Activated B cell treated with CpG ODN at 0.5 μM for 24 hours (primary cell): Measurements from ENCODE around the gene SORL1. TPM values are rescaled to one million over a fixed set of nuclear protein-coding genes. Genes with fewer than 3 reads are reported as not detected.
A peak's percentile ranks its signal among the peaks of the same experiment; 100 is the strongest.

ENCODE experiments used
- ATAC-seq: fragments of 200-7000 bp; cut with Tn5 transposase; one replicate; pipeline ENCODE4 v1.10.0; 2021; ENCODE audit warnings: low read depth, mild to moderate bottlenecking, moderate library complexity
- CTCF ChIA-PET: fragments of 350-600 bp; sonication (Branson Sonifier 250); formaldehyde crosslinking; loops from one replicate; lab custom pipeline; 2021; ENCODE audit warnings: antibody characterized with exemption; lab: Charles Lee
- POLR2A ChIA-PET: fragments of 350-600 bp; sonication (Branson Sonifier 250); formaldehyde crosslinking; loops from one replicate; lab custom pipeline; 2021; ENCODE audit warnings: antibody characterized with exemption; lab: Charles Lee
- DNase-seq: peaks from one replicate; pipeline ENCODE4 v3.0.0; 2022
- H3K27ac Mint-ChIP-seq: one replicate; pipeline ENCODE4 v1.8.0; 2020; ENCODE audit warnings: mixed read lengths
- H3K27me3 Mint-ChIP-seq: one replicate; pipeline ENCODE4 v1.8.0; 2021; ENCODE audit warnings: mixed read lengths
- H3K36me3 Mint-ChIP-seq: one replicate; pipeline ENCODE4 v1.8.0; 2021; ENCODE audit warnings: low read depth, mixed read lengths
- H3K4me1 Mint-ChIP-seq: one replicate; pipeline ENCODE4 v1.8.0; 2021; ENCODE audit warnings: mixed read lengths
- H3K4me3 Mint-ChIP-seq: one replicate; pipeline ENCODE4 v1.8.0; 2020; ENCODE audit warnings: mild to moderate bottlenecking, mixed read lengths
- H3K9me3 Mint-ChIP-seq: one replicate; pipeline ENCODE4 v1.8.0; 2020; ENCODE audit warnings: mixed read lengths
- CTCF ChIP-seq: fragments of 200-600 bp; IDR thresholded peaks from one replicate; pipeline ENCODE4 v1.8.0; 2022; ENCODE audit warnings: antibody characterized with exemption, mild to moderate bottlenecking
- intact Hi-C: fragments of 100-400 bp; cut with micrococcal nuclease; formaldehyde crosslinking; loops from one replicate; pipeline ENCODE4 v1.15.1; 2024
- total RNA-seq: library from RNA; stranded (reverse); gene quantifications from 2 replicates; pipeline ENCODE4 v1.2.3, GENCODE V29; 2022

The SORL1 gene
- total RNA-seq, 1 donor from 2014 or later = 180 TPM

GRCh38 chr11:121427400-121427744 is 24.7 kb upstream of the SORL1 start:
- intact Hi-C loops = loop anchor here (1.0 to 10.0 kb wide), 3 partner anchors 39 to 109 kb away; no protein-coding TSS in a partner anchor
- ATAC-seq = no peak
- Mint-ChIP-seq H3K27ac (no peak overlapping the region), H3K27me3 (peaks cover 2% of the 10 kb centered on the region), H3K4me3 (no peak overlapping the region), H3K36me3 (no peaks in the 10 kb centered on the region), H3K9me3 (peaks cover 3% of the 10 kb centered on the region), H3K4me1 (peaks cover 88% of the 10 kb centered on the region)
- no peak for DNase-seq
- ChIA-PET CTCF (interaction anchor here (0.6 to 1.8 kb wide), 11 partner anchors 16 to 164 kb away, joined by 3 to 8 read pairs (median 3); partner anchors contain the start of genes SORL1 and SORL1-AS1), POLR2A (interaction anchor here (0.6 to 7.1 kb wide), 12 partner anchors 10 to 164 kb away, joined by 3 to 192 read pairs (median 4); partner anchors contain the start of genes SORL1 and SORL1-AS1)
- no peak for TF ChIP-seq CTCF

GRCh38 chr11:121429556-121429955 is 22.6 kb upstream of the SORL1 start:
- Mint-ChIP-seq H3K36me3 (no peaks in the 10 kb centered on the region), H3K9me3 (peaks cover 3% of the 10 kb centered on the region), H3K27ac (peak overlapping the region; percentile 91), H3K4me1 (peaks cover 71% of the 10 kb centered on the region), H3K27me3 (peaks cover 2% of the 10 kb centered on the region), H3K4me3 (peak overlapping the region; percentile 44)
- ATAC-seq (no peak), DNase-seq (no peak)
- intact Hi-C loops = loop anchor here (10.0 kb wide), 1 partner anchor 55 kb away; no protein-coding TSS in a partner anchor
- no peak for TF ChIP-seq CTCF
- ChIA-PET POLR2A (interaction anchor here (0.6 to 7.1 kb wide), 15 partner anchors 11 to 161 kb away, joined by 3 to 192 read pairs (median 6); partner anchors contain the start of genes SC5D, SORL1 and SORL1-AS1), CTCF (interaction anchor here (0.7 to 1.9 kb wide), 8 partner anchors 14 to 161 kb away, joined by 3 to 11 read pairs (median 4); partner anchors contain the start of gene SC5D)

GRCh38 chr11:121431820-121432526 is 20.1 kb upstream of the SORL1 start:
- ATAC-seq = no peak
- no peaks in the 10 kb centered on the region for H3K36me3 Mint-ChIP-seq
- intact Hi-C loops = no loop called here
- TF ChIP-seq CTCF = no peak
- H3K27ac Mint-ChIP-seq = peak overlapping the region; percentile 91
- no peak for DNase-seq
- ChIA-PET CTCF (interaction anchor here (0.9 to 1.0 kb wide), 2 partner anchors 13 to 160 kb away, joined by 3 to 4 read pairs; no protein-coding TSS in a partner anchor), POLR2A (interaction anchor here (1.2 to 7.1 kb wide), 5 partner anchors 11 to 140 kb away, joined by 3 to 192 read pairs (median 4); partner anchors contain the start of genes SC5D, SORL1 and SORL1-AS1)
- H3K9me3 Mint-ChIP-seq = no peaks in the 10 kb centered on the region
- no peak overlapping the region for H3K4me3 Mint-ChIP-seq
- H3K4me1 Mint-ChIP-seq = peaks cover 78% of the 10 kb centered on the region
- H3K27me3 Mint-ChIP-seq = no peaks in the 10 kb centered on the region

- ChIA-PET CTCF (interaction anchor here (1.2 to 1.4 kb wide), 2 partner anchors 14 to 113 kb away, joined by 3 read pairs; no protein-coding TSS in a partner anchor), POLR2A (interaction anchor here (0.6 to 2.0 kb wide), 7 partner anchors 10 to 67 kb away, joined by 3 to 9 read pairs (median 3); partner anchors contain the start of genes SORL1 and SORL1-AS1)
- peak overlapping the region; percentile 74 for H3K27ac Mint-ChIP-seq
- ATAC-seq = no peak
- no peaks in the 10 kb centered on the region for H3K27me3 Mint-ChIP-seq
- no peaks in the 10 kb centered on the region for H3K36me3 Mint-ChIP-seq
- peaks cover 50% of the 10 kb centered on the region for H3K4me1 Mint-ChIP-seq
- H3K4me3 Mint-ChIP-seq = no peak overlapping the region
- TF ChIP-seq CTCF = no peak
- H3K9me3 Mint-ChIP-seq = no peaks in the 10 kb centered on the region
- intact Hi-C loops = no loop called here
- DNase-seq = no peak
These were observed 17.0 kb upstream of the SORL1 start for GRCh38 chr11:121435132-121435531.
